HK-2 (cell line): Measurements from ENCODE around the gene HOOK1.
"Not testable (repeated sequence)": the region's sequence is repeated elsewhere in the genome, so short reads cannot be mapped to it uniquely, and the experiment has no call there.

ENCODE experiments used
- DNase-seq: peaks from one replicate; pipeline ENCODE4 v3.0.0-alpha.2; 2018; ENCODE audit not compliant: unreplicated experiment

HOOK1 gene

DNA sequence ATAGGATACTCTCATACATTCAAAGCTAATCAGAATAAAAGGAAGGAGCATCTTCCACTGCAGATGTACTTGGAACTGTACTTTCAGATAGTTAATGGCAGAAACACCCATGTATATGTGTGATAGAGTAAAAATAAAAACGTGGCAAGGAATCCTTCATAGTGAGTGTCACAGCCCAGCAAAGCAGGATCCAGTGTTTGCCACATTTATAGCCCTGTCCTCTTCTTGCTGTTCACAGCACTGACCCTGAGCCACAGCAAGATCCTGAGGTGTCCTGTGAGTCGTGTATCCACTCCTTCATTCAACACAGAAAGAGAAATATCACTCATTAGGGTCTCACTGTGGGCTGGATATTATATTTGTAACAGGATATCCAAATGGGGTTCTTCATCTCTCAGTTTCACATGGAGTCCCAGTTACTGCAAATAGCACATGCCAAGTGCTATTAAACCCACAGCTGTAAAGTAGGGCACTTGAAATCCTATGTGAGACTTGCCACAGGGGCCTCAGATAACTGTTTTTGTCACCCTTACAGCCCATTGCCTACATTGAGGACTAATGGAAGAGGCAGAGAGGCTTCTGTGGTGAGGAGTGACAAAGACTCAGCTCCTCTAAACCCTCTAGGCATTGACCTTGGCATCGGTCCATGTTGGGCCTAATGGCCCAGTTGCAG, 70.5 kb downstream of the HOOK1 start:
- DNase-seq = no peak

DNA sequence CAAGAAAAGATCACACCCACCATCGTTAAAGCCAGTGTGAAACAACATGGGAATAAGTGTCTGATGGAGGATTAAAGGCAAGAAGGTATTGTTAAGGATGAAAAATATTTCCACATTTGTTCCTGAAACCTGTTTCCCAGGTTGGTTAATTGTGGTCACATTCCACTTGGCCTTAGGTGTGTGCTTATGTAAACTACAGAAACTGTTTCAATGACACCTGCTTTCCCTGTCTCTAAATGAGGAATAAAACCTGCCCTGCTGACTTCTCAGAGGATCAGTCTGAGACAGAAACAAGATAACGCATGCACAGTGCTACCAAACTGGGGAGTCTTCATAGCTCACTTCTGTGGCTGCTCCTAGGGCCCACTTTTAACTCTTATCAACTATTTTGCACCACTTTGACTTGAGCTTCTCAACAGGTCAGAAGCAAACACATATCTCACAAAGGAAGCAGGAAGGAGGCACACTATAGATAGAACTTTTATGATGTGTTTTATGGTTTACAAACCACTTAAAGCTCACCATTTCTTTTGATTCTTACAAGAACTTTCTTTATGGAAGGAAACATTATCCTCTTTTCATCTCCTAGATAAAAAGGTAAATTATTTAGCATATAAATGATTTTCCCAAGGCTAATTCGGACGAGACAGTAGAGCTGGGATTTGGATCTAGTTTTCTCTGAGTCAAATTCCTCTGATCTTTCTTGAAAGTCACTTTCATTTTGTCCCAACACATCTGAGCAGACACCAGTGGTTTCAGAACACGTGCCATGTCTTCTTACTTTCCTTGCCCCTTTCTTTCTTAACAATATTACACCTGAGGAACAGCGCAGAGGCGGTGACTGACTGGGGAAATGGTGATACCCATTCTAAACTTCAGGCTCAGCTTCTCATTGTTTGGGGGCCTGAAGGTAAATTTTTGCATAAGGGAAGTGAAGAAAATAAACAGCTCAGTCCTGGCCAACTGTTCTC, 78.4 kb downstream of the HOOK1 start:
- no peak for DNase-seq

DNA sequence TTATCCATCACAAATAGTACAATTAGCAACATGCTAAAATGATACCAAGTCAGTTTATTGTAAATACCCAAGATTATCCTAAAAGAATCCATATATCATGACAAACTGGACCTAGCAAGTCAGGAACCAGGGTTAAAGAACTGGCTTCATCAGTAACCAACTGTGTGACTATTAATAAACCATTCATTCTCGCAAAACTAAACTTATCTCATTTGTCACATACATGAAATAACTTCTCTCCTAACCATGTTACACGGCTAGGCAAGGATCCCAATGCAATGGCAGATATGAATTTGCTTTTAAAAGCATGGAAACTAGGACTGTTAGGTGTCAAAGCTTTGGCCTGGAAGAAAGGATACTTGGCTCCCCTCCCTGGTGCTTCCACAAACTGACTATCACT, 82.4 kb downstream of the HOOK1 start:
- DNase-seq = no peak

DNA sequence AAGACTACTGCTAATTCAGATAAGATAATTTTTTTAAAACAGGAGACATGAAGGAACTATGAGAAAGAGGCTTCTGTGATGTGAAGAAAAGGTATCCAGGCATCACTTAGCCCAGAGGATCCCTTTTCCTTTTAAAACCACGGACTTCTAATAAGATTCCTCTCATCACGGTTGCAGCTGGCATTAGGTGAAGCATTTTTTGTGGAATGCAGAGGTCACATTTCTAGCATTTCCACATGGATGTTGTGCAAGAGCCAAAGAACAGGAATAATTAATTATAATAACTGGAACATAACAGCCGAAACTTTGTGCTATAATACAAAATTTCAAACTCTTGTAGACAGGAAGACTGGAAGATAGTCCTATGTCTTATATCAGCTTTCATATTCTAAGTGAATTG, 84.2 kb downstream of the HOOK1 start:
- DNase-seq = no peak

DNA sequence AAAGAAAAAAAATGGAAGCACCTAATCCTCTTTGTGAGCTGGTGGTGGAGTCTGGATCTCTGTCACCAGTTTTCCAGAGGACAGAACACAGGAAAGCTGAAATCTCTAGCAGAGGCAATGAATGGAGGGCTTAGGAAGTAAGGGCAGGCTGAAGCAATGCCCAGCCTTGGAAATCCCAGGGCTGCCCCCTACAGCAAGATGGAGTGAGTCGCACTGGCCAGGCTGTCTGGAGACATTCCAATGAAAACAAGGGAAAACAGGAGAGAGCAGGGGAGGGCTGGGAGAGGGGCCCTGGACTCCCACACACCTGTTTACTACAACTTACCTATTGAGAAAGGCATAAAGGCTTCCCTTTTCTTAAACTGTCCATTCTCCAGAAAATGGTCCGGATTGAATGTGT, 85.9 kb downstream of the HOOK1 start:
- no peak for DNase-seq

DNA sequence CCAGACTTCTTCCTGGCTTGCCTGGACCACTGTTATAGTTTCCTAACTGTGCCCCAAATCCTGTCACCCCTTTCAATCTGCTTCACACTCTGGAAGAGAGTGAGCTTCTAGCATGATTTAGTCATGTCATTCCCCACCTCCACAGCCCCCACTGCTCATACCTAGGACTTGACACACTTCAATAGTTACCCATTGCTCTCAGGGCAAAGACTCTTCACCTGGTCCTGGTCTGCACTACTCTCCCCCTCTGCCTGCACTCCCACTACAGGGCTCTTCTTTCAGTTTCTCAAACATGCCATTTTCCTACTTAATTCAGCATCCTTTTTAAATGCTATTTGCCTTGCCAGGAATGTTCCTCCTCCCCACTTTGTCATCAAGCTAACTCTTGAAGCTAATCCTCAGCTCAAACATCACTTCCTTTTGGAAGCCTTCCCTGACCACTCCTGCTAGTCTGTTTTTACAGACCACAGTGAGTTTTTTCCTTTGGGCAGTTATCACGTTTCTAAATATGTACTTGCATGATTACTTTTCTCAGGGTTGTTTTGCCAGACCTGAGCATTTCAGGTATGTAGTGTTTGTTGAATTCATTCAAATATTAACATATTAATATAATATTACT, 87.1 kb downstream of the HOOK1 start:
- no peak for DNase-seq

DNA sequence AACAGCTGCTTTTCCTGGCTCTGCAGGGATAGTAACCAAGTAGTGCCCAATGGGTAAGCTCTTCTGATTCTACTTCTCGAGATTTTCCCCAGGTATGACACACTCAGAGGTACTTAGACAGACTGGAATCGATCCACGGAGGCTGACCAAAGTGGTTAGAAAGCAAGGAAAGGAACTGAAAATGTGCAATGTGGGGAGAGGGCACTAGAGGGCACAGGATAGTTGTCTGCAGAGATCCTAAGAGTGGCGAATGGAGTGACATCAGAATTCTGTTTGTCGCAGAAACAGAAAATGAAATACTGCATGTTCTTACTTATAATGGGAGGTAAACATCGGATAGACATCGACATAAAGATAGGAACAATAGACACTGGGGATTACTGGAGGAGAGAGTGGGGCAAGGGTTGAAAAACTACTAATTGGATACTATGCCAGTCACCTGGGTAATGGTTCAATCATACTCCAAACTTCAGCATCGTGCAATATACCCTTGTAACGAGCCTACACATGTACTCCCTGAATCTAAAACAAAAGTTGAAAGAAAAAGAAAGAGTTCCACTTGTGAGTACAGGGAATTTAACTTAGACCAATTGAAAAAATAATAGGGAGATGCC, 88.5 kb downstream of the HOOK1 start:
- DNase-seq = no peak

DNA sequence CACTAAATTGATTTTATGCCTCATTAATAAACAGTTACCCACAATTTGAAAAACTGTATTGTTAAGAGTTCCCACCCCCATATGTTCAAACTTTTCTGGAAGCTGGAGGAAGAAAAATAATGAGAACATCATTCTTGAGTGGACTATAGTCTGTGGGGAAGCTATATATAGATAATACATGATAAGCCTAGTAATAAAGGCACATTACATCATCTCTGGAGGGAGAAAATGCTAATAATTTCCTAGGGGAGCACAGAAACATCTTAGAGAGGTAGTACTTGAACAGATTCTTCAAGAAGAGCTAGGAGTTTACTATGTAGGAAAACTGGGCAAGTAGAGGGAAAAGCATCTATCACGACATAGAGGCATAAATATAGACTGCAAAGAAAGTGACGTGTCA, 92.2 kb downstream of the HOOK1 start:
- no peak for DNase-seq

DNA sequence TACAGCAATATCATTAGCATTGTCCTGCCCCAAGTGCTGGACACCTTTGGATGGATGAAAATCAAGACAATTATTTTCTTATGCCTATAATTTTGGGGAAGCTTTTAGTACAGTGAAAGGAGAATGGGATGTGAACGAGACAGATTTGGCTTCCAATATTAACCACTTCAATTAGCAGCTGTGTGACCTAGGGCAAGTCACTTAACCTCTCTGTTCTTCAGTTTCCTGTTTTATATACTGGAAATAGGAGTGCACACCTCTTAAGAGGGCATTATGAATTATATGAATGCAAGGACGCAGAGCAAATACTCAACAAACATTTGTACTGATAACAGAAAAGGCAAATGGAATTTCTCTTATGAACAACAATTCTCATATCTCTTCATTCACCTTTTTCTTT, 93.3 kb downstream of the HOOK1 start:
- DNase-seq = no peak

DNA sequence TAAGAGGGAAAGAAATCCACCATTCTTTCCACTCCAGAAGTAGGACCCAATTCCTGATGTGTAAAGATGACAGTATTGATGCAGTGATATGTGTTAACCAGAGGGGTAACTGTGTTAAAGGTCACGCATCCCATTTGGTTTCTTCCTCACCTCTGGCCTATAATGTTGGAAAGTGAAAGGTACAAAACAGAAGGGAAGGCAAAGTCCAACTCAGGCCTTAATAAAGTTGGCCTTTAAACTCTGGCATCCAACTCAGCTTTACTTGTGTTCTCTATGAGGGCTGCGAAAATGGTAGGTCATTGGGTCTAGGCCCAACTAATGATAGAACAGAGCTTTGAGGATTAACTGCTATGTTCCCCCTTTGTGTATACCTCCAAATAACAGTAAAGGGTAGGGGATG, 93.9 kb downstream of the HOOK1 start:
- no peak for DNase-seq

DNA sequence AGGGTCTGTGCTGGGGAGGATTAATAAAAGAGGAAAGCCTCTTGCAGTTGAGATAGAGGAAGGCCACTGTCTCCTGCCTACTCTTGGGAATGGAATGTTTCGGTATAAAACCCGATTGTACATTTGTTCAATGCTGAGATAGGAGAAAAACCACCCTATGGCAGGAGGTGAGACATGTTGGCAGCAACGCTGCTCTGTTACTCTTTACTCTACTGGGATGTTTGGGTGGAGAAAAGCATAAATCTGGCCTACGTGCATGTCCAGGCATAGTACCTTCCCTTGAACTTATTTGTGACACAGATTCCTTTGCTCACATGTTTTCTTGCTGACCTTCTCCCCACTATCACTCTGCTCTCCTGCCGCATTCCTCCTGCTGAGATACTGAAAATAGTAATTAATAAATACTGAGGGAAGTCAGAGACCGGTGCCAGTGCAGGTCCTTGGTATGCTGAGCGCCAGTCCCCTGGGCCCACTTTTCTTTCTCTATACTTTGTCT, 100.1 kb downstream of the HOOK1 start:
- not testable (repeated sequence) for DNase-seq

DNA sequence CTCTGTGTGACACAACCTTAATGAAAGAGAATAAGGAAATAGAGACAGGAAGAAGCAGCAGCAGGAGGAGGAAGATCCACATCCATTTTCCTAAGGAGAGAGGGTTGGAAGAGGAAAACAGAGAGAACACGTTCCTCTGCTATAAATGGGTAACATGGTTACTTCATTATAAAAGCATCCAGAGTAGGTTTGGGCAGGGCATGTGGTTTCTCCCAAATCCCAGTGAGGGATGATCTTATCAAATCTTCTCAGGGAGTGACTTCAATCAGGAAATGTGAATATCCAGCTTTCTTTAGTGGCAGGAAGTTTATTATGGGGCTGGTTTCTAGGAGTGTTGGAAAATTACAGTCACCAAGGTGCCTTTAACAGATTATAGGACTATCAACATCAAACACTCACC, 100.8 kb downstream of the HOOK1 start:
- DNase-seq = no peak

DNA sequence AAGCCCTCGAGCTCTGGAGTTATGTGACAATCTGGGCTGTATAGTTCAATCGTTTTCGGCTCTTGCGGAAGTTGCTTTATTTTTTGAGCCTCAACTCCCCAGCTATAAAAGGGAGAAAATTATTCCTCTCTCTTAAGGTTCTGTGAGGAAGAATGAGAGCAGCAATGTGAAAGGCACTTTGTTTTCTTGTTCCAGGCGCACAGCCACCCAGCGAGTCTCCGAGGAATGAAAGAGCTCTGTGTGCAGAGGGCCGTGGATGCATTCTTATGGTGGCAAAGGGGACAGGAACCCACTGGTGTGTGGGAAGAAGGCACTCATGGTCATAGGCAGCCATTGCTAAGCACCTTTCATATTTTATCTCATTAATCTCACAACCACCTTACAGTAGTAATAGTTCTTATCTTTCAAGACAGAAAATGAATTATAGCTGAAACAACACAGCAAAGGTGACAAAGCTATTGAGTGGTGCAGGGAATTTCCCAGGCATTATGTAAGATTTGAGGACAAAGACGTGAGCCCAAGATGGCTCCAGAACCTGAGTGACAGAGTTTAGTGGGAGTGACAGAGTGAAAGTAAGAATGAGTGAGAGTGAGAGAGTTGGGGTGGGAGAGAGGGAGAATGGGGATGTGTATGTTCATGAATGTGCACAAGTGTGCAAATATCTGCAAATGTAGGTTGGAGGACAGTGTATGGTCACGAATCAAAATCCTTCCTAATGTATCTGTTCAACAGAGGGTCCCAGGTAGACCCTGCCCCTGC, 102.5 kb downstream of the HOOK1 start:
- DNase-seq = no peak

DNA sequence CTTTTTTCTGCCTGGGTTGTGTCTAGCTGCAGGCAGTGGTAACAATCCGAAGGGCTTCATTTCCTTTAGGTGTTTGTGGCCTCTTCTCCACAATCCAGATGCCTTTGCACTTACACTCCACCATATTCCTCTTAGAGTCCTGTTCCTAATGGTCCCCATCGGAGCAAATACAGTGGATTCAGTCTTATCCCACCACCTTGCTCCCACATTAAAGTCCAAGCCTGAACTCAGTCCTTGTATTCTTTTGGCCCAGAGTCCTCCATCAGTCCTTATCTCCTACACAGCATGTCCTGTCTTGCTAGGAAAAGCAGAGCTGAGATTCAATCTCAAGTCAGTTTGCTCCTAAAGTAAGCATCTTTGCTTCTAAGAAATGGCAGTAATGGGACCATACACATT, 103.0 kb downstream of the HOOK1 start:
- DNase-seq = no peak

DNA sequence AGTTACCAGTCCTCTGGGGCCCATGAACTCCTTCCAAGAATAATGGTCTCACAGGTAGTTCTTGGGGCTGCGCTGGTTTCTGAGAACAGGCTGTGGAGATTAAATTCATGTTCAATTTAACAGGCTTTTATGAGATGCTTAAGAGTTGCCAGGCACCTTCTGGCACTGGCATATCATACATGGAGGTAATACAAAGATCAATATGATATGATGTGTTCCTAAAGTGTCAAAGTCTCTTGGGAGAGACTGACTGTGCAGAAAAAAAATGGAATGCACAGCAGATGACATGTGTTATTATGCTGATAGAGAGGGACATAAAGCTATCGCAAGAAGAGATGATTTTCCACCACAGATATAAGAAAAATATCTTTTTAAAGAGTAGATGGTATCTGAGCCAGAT, 105.0 kb downstream of the HOOK1 start:
- no peak for DNase-seq

DNA sequence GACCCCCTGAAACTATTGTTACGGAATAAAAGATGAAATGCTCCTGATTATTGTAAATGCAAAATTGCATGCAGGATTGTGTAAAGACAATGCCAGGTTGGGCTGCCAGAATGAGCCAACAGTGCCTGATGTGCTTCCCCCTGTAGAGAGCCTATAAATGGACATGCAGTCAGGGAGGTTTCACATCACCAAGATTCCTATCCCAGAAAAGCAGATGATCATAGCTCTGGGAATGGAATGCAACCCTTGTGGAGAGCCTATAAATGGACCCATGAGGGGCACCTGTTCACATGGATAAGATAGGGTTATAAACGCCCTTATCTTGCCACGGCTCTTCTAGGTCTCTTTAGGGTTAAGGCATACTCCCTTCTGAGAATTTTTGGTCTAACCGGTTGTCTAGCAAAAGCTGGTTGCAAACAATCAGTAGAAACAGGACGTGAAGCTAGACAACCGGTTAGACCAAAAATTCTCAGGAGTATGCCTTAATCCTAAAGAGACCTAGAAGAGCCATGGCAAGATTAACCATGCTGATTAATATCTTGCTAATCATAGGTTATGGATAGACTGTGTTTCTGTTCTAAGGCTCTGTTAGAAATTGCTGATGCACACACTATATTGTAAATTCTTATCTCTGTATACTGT, 106.6 kb downstream of the HOOK1 start:
- DNase-seq = not testable (repeated sequence)

DNA sequence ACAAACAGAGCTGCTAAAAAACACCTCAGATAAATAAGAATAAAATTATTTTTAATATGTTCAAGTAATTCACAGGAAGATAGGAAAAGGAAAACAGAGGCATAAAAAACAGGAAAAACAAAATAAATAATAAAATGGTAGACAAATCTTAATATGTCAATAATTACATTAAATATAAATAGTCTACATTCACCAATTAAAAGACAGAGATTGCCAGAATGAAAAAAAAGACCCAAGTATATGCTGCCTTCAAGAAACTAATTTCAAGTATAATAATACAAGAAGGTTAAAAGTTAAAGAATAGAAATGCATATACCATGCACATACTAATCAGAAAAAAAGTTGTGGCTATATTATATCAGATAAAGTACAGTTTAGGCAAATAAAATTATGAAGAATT, 109.9 kb downstream of the HOOK1 start:
- DNase-seq = no peak
